H9 (cell line): ENCODE measurements around the gene CBFA2T2. TPM values are rescaled to one million over a fixed set of nuclear protein-coding genes. Genes with fewer than 3 reads are reported as not detected.

Experiments
- DNase-seq: peaks from one replicate; pipeline ENCODE4 v3.0.0-alpha.2; 2017
- H2AFZ ChIP-seq: one replicate; pipeline ENCODE4 v1.6.1; 2013; ENCODE audit warnings: mild to moderate bottlenecking, low read length, control low read depth, moderate library complexity
- H2AK5ac ChIP-seq: 2 replicates; pipeline ENCODE4 v1.6.1; 2013; ENCODE audit warnings: low read length, control low read depth, mixed read lengths; ENCODE audit not compliant: insufficient read length
- H2BK120ac ChIP-seq: one replicate; pipeline ENCODE4 v1.6.1; 2013; ENCODE audit warnings: low read depth, mild to moderate bottlenecking, low read length, control low read depth, inconsistent platforms; ENCODE audit not compliant: poor library complexity, severe bottlenecking
- H2BK12ac ChIP-seq: 2 replicates; pipeline ENCODE4 v1.6.1; 2013; ENCODE audit warnings: low read length, control low read depth, mixed read lengths, low read depth; ENCODE audit not compliant: insufficient read length
- H2BK15ac ChIP-seq: 2 replicates; pipeline ENCODE4 v1.6.1; 2013; ENCODE audit warnings: low read depth, low read length, control low read depth
- H2BK20ac ChIP-seq: one replicate; pipeline ENCODE4 v1.6.1; 2013; ENCODE audit warnings: low read depth, mild to moderate bottlenecking, low read length, control low read depth, inconsistent platforms; ENCODE audit not compliant: poor library complexity, severe bottlenecking
- H2BK5ac ChIP-seq: 2 replicates; pipeline ENCODE4 v1.6.1; 2013; ENCODE audit warnings: low read length, control low read depth, mixed read lengths; ENCODE audit not compliant: insufficient read length
- H3K14ac ChIP-seq: 2 replicates; pipeline ENCODE4 v1.6.1; 2013; ENCODE audit warnings: low read length, control low read depth; ENCODE audit not compliant: insufficient read depth
- H3K18ac ChIP-seq: 2 replicates; pipeline ENCODE4 v1.6.1; 2013; ENCODE audit warnings: low read depth, mild to moderate bottlenecking, mixed read lengths, low read length, control low read depth; ENCODE audit not compliant: insufficient read length
- H3K23ac ChIP-seq: 2 replicates; pipeline ENCODE4 v1.6.1; 2013; ENCODE audit warnings: low read length, control low read depth, mixed read lengths, low read depth; ENCODE audit not compliant: insufficient read length
- H3K23me2 ChIP-seq: 2 replicates; pipeline ENCODE4 v1.6.1; 2013; ENCODE audit warnings: low read depth, mild to moderate bottlenecking, mixed read lengths, low read length, control low read depth; ENCODE audit not compliant: insufficient read length, poor library complexity, severe bottlenecking
- H3K27ac ChIP-seq: 2 replicates; pipeline ENCODE4 v1.5.1; 2013; ENCODE audit warnings: low read length, control low read depth, mixed read lengths, low read depth; ENCODE audit not compliant: insufficient read length
- H3K27me3 ChIP-seq: 2 replicates; pipeline ENCODE4 v1.6.1; 2013; ENCODE audit warnings: low read length, control low read depth, inconsistent platforms; ENCODE audit not compliant: insufficient read depth
- H3K4ac ChIP-seq: 2 replicates; pipeline ENCODE4 v1.6.1; 2013; ENCODE audit warnings: low read depth, mild to moderate bottlenecking, control low read depth, inconsistent platforms, low read length, moderate library complexity
- H3K4me1 ChIP-seq: 2 replicates; pipeline ENCODE4 v1.6.1; 2013; ENCODE audit warnings: low read length, control low read depth, inconsistent platforms; ENCODE audit not compliant: insufficient read depth
- H3K4me2 ChIP-seq: 2 replicates; pipeline ENCODE4 v1.6.1; 2013; ENCODE audit warnings: low read length, control low read depth, mixed read lengths; ENCODE audit not compliant: insufficient read length, insufficient read depth
- H3K56ac ChIP-seq: 2 replicates; pipeline ENCODE4 v1.6.1; 2013; ENCODE audit warnings: low read depth, mild to moderate bottlenecking, mixed read lengths, low read length, control low read depth; ENCODE audit not compliant: insufficient read length
- H3K79me1 ChIP-seq: 2 replicates; pipeline ENCODE4 v1.6.1; 2013; ENCODE audit warnings: low read depth, mild to moderate bottlenecking, moderate library complexity, low read length, control low read depth, inconsistent platforms; ENCODE audit not compliant: insufficient read depth, poor library complexity, severe bottlenecking
- H3K79me2 ChIP-seq: 2 replicates; pipeline ENCODE4 v1.6.1; 2013; ENCODE audit warnings: low read length, control low read depth, inconsistent platforms; ENCODE audit not compliant: insufficient read depth
- H3K9ac ChIP-seq: 2 replicates; pipeline ENCODE4 v1.6.1; 2013; ENCODE audit warnings: low read length, control low read depth, mixed read lengths; ENCODE audit not compliant: insufficient read length; ENCODE audit errors: extremely low read depth
- H3K9me3 ChIP-seq: one replicate; pipeline ENCODE4 v1.6.1; 2013; ENCODE audit warnings: low read depth, low read length, inconsistent platforms; ENCODE audit not compliant: control insufficient read depth
- H3T11ph ChIP-seq: one replicate; pipeline ENCODE4 v1.6.1; 2013; ENCODE audit warnings: mild to moderate bottlenecking, low read length, control low read depth, inconsistent platforms
- H4K20me1 ChIP-seq: one replicate; pipeline ENCODE4 v1.6.1; 2013; ENCODE audit not compliant: control insufficient read depth, insufficient read length, insufficient read depth
- H4K5ac ChIP-seq: 2 replicates; pipeline ENCODE4 v1.6.1; 2013; ENCODE audit warnings: low read depth, mild to moderate bottlenecking, mixed read lengths, low read length, control low read depth; ENCODE audit not compliant: insufficient read length
- H4K8ac ChIP-seq: replicated peaks from 2 replicates; pipeline ENCODE4 v1.6.1; 2013; ENCODE audit warnings: low read length, control low read depth, mixed read lengths, low read depth; ENCODE audit not compliant: insufficient read length
- H4K91ac ChIP-seq: 2 replicates; pipeline ENCODE4 v1.6.1; 2013; ENCODE audit warnings: low read depth, mild to moderate bottlenecking, moderate library complexity, mixed read lengths, low read length, control low read depth; ENCODE audit not compliant: insufficient read length
- H3K27ac Mint-ChIP-seq, 3 experiments: 2 replicates in 2 of 3; 3 replicates in 1 of 3; pipeline ENCODE4 v1.8.0; 2020 to 2021; ENCODE audit warnings: mixed read lengths in 3 of 3, mild to moderate bottlenecking in 1 of 3, moderate library complexity in 1 of 3
- H3K27me3 Mint-ChIP-seq: 2 replicates; pipeline ENCODE4 v1.8.0; 2021; ENCODE audit warnings: low read depth, mild to moderate bottlenecking, moderate library complexity, mixed read lengths
- H3K36me3 Mint-ChIP-seq, 3 experiments: 2 replicates in 2 of 3; 3 replicates in 1 of 3; pipeline ENCODE4 v1.8.0; 2020 to 2021; ENCODE audit warnings: low read depth in 3 of 3, mixed read lengths in 3 of 3; ENCODE audit not compliant: insufficient read depth in 1 of 3
- H3K4me1 Mint-ChIP-seq, 2 experiments: 2 replicates each; pipeline ENCODE4 v1.8.0; 2020; ENCODE audit warnings: mixed read lengths in 2 of 2
- H3K4me3 Mint-ChIP-seq, 2 experiments: 2 replicates in 1 of 2; 3 replicates in 1 of 2; pipeline ENCODE4 v1.8.0; 2020 to 2021; ENCODE audit warnings: mild to moderate bottlenecking in 2 of 2, mixed read lengths in 2 of 2, moderate library complexity in 1 of 2
- H3K9me3 Mint-ChIP-seq, 2 experiments: 2 replicates in 1 of 2; 3 replicates in 1 of 2; pipeline ENCODE4 v1.8.0; 2020; ENCODE audit warnings: mild to moderate bottlenecking in 2 of 2, mixed read lengths in 2 of 2, moderate library complexity in 1 of 2
- WGBS: extraction: QIAGEN DNeasy Blood & Tissue Kit; methylation state at CpG from one replicate; pipeline ENCODE4 v1.1.7; 2013; ENCODE audit warnings: missing lambda C conversion rate, low lambda C conversion rate, mixed read lengths; ENCODE audit not compliant: insufficient read length; ENCODE audit errors: extremely low coverage; 5-methylcytosine and 5-hydroxymethylcytosine counted together
- total RNA-seq: library from RNA; stranded (reverse); gene quantifications from 2 replicates; pipeline ENCODE4 v1.2.1, GENCODE V29; 2021
- TF ChIP-seq, protein P1 (sequence below): fragments of 200-600 bp; sonication (generic); conservative IDR thresholded peaks from 3 replicates; pipeline ENCODE4 v1.8.0; 2021; ENCODE audit warnings: antibody characterized with exemption, mild to moderate bottlenecking

Gene CBFA2T2
- total RNA-seq, 1 experiment from 2014 or later: 11.2 TPM

DNA sequence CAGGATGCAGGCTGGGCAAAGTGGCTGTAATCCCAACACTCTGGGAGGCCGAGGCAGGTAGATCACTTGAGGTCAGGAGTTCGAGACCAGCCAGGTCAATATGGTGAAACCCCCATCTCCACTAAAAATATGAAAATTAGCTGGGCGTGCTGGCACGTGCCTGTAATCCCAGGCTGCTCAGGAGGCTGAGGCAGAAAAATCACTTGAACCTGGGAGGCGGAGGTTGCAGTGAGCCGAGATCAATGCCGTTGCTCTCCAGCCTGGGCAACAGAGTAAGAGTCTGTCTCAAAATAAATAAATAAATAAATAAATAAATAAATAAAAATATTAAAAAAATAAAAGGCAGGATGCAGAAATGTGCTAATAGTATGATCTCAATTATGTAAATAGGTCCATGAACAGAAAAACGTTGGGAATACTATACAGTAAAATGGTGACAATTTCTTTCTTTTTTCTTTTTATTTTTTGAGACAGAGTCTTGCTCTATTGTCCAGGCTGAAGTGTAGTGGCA is 8.4 kb upstream of the CBFA2T2 start:
- H3T11ph ChIP-seq: no peak overlapping the region
- no peak overlapping the region for H2BK120ac ChIP-seq
- H3K18ac ChIP-seq: no peak overlapping the region
- no peaks in the 10 kb centered on the region for H3K9me3 Mint-ChIP-seq
- H2BK15ac ChIP-seq: no peak overlapping the region
- no peak overlapping the region for H3K4me3 Mint-ChIP-seq
- no peak overlapping the region for H3K4me2 ChIP-seq
- no peak overlapping the region for H2BK20ac ChIP-seq
- H2AFZ ChIP-seq: no peak overlapping the region
- H3K4ac ChIP-seq: no peak overlapping the region
- H4K20me1 ChIP-seq: no peaks in the 10 kb centered on the region
- no peak overlapping the region for H3K27ac Mint-ChIP-seq
- TF ChIP-seq, protein P1, sequence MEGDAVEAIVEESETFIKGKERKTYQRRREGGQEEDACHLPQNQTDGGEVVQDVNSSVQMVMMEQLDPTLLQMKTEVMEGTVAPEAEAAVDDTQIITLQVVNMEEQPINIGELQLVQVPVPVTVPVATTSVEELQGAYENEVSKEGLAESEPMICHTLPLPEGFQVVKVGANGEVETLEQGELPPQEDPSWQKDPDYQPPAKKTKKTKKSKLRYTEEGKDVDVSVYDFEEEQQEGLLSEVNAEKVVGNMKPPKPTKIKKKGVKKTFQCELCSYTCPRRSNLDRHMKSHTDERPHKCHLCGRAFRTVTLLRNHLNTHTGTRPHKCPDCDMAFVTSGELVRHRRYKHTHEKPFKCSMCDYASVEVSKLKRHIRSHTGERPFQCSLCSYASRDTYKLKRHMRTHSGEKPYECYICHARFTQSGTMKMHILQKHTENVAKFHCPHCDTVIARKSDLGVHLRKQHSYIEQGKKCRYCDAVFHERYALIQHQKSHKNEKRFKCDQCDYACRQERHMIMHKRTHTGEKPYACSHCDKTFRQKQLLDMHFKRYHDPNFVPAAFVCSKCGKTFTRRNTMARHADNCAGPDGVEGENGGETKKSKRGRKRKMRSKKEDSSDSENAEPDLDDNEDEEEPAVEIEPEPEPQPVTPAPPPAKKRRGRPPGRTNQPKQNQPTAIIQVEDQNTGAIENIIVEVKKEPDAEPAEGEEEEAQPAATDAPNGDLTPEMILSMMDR: no peak
- no peaks in the 10 kb centered on the region for H3K27me3 ChIP-seq
- no peak overlapping the region for H2BK5ac ChIP-seq
- no peak overlapping the region for H3K56ac ChIP-seq
- no peaks in the 10 kb centered on the region; a peak in 1 of 7 replicates for H3K36me3 Mint-ChIP-seq
- H4K91ac ChIP-seq: no peak overlapping the region
- no peak overlapping the region for H2AK5ac ChIP-seq
- DNase-seq: no peak
- no peak overlapping the region for H3K23ac ChIP-seq
- no peaks in the 10 kb centered on the region for H3K9me3 ChIP-seq
- WGBS: no CpG with 5 or more reads among the region's 8 CpGs
- no peaks in the 10 kb centered on the region for H3K27me3 Mint-ChIP-seq
- no peak overlapping the region for H3K27ac ChIP-seq
- no peak overlapping the region for H4K8ac ChIP-seq
- H3K79me2 ChIP-seq: no peaks in the 10 kb centered on the region
- H3K9ac ChIP-seq: no peak overlapping the region
- H3K4me1 Mint-ChIP-seq: peaks cover 20 to 21% of the 10 kb centered on the region in 2 experiments
- no peaks in the 10 kb centered on the region; the same call in 1 of the 2 replicates for H3K4me1 ChIP-seq
- no peaks in the 10 kb centered on the region for H3K79me1 ChIP-seq
- H3K23me2 ChIP-seq: no peaks in the 10 kb centered on the region
- no peak overlapping the region for H4K5ac ChIP-seq
- no peak overlapping the region for H3K14ac ChIP-seq
- no peak overlapping the region for H2BK12ac ChIP-seq
